Activated T-helper 17 cell treated with anti-CD3 and anti-CD28 coated beads, Interleukin-2, amount 50 U/mL, for 72 hours (primary cell): ENCODE results near the gene OR52A5. TPM values are rescaled to one million over a fixed set of nuclear protein-coding genes. Genes with fewer than 3 reads are reported as not detected.

Source experiments
- ATAC-seq: fragments of 150-1000 bp; cut with Tn5 transposase; replicated peaks from 2 replicates; pipeline ENCODE4 v1.10.0; 2021; ENCODE audit warnings: mild to moderate bottlenecking, moderate library complexity
- H3K27ac Mint-ChIP-seq: one replicate; pipeline ENCODE4 v1.8.0; 2022; ENCODE audit warnings: mixed read lengths
- H3K27me3 Mint-ChIP-seq: one replicate; pipeline ENCODE4 v1.8.0; 2022; ENCODE audit warnings: mixed read lengths
- H3K36me3 Mint-ChIP-seq: one replicate; pipeline ENCODE4 v1.8.0; 2022; ENCODE audit warnings: low read depth, mild to moderate bottlenecking, mixed read lengths
- H3K4me1 Mint-ChIP-seq: one replicate; pipeline ENCODE4 v1.8.0; 2022; ENCODE audit warnings: mixed read lengths
- H3K4me3 Mint-ChIP-seq: one replicate; pipeline ENCODE4 v1.8.0; 2022; ENCODE audit warnings: mild to moderate bottlenecking, mixed read lengths
- H3K9me3 Mint-ChIP-seq: one replicate; pipeline ENCODE4 v1.8.0; 2022; ENCODE audit warnings: mixed read lengths
- total RNA-seq, 2 donors: library from RNA; stranded (reverse); gene quantifications; one replicate each; pipeline ENCODE4 v1.2.3, GENCODE V29; 2022

OR52A5 gene
- total RNA-seq, 2 donors from 2014 or later: not detected

DNA sequence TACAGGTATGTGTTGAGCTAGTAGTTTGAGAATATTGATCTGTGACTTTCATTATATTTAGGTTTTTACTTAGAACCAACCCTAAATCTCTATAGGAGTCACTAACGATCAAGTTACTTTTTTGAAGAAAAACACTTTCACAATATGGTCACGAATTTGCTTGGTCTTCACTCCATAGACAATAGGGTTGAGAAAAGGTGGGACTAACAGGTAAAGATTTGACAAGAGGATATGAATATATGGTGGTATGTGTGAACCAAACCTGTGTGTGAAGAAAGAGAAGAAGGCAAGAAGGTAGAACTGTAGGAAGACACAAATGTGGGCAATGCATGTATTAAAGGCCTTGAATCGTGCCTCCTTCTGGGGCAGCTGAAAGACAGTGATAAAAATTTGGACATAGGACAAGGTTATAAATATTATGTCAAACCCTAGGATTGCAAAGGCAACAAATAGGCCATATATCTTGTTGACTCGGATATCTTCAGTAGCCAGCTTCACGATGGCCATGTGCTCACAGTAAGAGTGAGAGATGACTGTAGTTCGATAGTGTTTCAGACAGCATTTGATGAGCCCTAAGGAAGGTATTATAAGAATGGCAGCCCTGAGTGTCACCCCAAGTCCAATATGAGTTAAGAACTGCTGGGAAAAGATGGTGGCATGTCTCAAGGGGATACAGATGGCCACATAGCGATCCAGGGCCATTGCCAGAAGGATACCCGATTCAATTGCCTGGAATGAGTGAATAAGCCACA is 6.4 kb downstream of the OR52A5 start:
- Mint-ChIP-seq H3K4me1 (no peaks in the 10 kb centered on the region), H3K27ac (no peak overlapping the region), H3K9me3 (no peaks in the 10 kb centered on the region), H3K36me3 (no peaks in the 10 kb centered on the region), H3K4me3 (no peak overlapping the region), H3K27me3 (peaks cover 6% of the 10 kb centered on the region)
- no peak for ATAC-seq

DNA sequence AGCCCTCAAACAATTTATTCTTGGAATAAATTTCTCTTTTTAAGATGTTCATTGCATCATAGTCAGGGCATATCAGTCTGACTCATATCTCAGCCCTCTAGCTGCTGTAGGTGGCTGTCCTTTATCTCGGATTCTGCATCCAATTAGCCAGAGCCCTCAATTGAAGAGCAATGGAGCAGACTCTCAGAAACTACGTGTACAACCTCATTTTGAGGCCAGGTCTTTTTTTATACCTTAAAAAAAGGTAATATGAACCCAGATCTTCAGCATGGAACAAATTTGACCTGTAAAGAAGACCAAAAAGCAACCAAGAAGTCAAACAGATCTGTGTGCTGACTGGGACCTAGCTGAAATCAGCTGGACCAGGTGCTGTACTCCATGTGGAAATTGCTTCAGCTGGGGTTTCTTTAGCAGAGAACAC is 8.7 kb downstream of the OR52A5 start:
- no peaks in the 10 kb centered on the region for H3K36me3 Mint-ChIP-seq
- H3K27ac Mint-ChIP-seq: no peak overlapping the region
- H3K9me3 Mint-ChIP-seq: no peaks in the 10 kb centered on the region
- no peak overlapping the region for H3K4me3 Mint-ChIP-seq
- no peaks in the 10 kb centered on the region for H3K4me1 Mint-ChIP-seq
- ATAC-seq: no peak
- peaks cover 4% of the 10 kb centered on the region for H3K27me3 Mint-ChIP-seq

DNA sequence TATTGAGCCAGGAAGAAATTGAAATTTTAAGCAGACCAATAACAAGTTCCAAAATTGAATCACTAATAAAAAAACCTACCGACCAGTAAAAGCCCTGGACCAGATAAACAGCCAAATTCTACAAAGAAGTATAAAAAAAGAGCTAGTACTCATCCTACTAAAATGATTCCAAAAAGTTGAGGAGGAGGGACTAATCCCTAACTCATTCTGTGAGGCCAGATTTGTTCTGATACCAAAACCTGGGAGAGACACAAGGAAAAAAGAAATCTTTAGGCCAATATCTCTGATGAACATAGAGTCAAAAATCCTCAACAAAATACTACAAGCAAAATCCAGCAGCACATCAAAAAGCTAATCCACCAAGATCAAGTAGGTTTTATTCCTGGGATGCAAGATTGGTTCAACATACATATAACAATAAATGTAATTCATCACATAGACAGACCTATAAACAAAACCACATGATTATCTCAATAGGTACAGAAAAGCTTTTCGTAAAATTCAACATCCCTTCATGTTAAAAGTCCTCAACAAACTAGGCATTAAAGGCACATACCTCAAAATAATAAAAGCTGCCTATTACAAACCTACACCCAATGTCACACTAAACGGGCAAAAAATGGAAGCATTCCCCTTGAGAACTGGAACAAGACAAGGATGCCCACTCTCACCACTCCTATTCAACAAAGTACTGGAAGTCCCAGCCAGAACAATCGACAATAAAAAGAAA is 13.1 kb downstream of the OR52A5 start:
- ATAC-seq: no peak
- Mint-ChIP-seq H3K27ac (no peak overlapping the region), H3K27me3 (peaks cover 14% of the 10 kb centered on the region), H3K4me3 (no peak overlapping the region), H3K36me3 (no peaks in the 10 kb centered on the region), H3K9me3 (no peaks in the 10 kb centered on the region), H3K4me1 (no peaks in the 10 kb centered on the region)

DNA sequence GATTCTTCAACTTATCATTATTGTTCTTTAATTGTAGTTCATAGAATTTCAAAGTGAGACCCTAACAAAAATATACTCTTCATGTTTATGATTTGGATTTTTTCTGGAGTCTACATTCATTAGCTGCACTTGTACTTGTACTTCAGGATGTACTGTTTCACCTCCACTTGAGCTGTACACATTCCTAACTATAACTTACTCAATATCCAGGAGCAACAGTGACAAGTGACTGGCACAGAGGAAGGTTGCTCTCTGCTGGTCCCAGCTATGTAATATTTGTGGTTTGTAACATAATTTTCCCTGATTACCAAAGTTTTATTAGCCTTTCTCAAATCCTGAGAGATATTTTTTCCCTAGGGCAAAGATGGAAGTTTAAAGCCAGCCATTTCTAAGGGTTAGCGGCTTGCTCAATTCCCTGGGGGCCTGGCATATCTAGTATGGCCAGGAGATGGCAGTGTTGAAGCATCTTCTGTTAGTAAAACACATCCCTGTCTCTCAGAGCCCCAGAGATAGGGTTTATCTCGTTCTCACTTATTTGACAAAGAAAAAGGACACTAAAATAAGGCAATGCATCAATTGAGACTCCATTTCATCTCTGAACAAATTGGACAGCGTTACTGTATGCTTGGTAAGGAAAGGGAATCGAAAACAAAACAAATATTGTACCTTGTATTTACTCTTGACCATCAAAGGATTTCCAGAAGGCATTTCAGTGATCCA is 14.2 kb downstream of the OR52A5 start:
- ATAC-seq: peak; percentile 62
- Mint-ChIP-seq H3K27me3 (peaks cover 14% of the 10 kb centered on the region), H3K4me3 (no peak overlapping the region), H3K4me1 (no peaks in the 10 kb centered on the region), H3K27ac (no peak overlapping the region), H3K36me3 (no peaks in the 10 kb centered on the region), H3K9me3 (no peaks in the 10 kb centered on the region)

DNA sequence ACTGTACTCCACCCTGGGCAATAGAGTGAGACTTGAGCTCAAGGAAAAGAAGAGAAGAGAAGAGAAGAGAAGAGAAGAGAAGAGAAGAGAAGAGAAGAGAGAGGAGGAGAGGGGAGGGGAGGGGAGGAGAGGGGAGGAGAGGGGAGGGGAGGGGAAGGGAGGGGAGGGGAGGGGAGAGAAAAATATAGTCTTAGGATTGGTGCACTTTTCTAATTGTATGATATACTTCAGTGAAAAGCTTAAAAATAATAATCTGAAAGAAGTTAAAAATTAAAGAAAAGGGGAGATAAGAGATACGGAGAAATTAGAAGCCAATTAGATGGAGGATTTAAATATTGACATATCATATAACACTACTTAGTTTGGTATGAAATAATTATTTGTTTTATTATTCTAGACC is 19.3 kb downstream of the OR52A5 start:
- no peak for ATAC-seq
- Mint-ChIP-seq H3K4me1 (no peaks in the 10 kb centered on the region), H3K27ac (no peak overlapping the region), H3K27me3 (peaks cover 32% of the 10 kb centered on the region), H3K36me3 (no peaks in the 10 kb centered on the region), H3K9me3 (no peaks in the 10 kb centered on the region), H3K4me3 (no peak overlapping the region)

DNA sequence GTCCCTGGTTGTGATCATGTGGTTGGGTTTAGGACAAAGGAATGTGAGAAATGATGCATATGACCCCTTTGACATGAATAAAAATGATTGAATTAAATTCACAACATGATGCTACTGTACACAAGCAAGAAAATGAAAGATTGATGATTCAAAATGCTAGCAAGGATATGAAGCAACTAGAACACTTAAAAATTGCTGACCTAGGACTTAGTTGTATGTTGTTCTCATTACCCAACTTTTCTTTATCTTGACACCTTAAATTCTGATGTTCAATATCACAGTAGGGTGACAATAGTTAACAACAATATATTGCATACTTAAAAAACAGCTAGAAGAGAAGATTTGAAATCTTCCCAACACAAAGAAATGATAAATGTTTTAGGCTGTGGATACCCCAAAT is 20.6 kb downstream of the OR52A5 start:
- H3K4me3 Mint-ChIP-seq: no peak overlapping the region
- ATAC-seq: no peak
- H3K27ac Mint-ChIP-seq: no peak overlapping the region
- no peaks in the 10 kb centered on the region for H3K36me3 Mint-ChIP-seq
- H3K27me3 Mint-ChIP-seq: peaks cover 30% of the 10 kb centered on the region
- H3K9me3 Mint-ChIP-seq: no peaks in the 10 kb centered on the region
- H3K4me1 Mint-ChIP-seq: no peaks in the 10 kb centered on the region

DNA sequence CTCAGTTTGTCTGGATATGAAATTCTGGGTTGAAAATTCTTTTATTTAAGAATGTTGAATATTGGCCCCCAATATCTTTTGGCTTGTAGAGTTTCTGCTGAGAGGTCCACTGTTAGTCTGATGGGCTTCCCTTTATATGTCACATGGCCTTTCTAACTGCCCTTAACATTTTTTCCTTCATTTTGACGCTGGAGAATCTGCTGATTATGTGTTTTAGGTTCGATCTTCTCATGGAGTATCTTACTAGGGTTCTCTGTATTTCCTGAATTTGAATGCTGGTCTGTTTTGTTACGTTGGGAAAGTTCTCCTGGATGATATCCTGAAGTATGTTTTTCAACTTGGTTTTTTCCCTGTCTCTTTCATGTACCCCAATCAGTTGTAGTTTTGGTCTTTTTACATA is 22.8 kb downstream of the OR52A5 start:
- Mint-ChIP-seq H3K4me3 (no peak overlapping the region), H3K27me3 (peaks cover 35% of the 10 kb centered on the region), H3K4me1 (no peaks in the 10 kb centered on the region), H3K27ac (no peak overlapping the region), H3K9me3 (no peaks in the 10 kb centered on the region), H3K36me3 (no peaks in the 10 kb centered on the region)
- no peak for ATAC-seq

DNA sequence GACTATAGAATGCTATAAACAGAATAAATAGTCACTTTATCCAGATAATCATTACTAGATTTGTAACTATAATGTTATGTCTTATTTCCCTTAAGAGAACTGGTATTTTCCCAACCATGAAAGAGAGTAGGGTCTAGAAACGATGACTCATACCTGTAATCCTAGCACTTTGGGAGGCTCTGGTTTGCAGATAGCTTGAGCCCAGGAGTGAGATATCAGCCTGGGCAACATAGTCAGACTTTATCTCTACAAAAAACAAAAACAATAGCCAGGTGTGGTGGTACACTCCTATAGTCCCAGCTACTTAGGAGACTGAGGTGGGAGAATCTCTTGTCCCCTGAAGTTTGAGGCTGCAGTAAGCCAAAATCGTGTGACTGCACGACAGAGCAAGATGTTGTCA is 30.9 kb downstream of the OR52A5 start:
- H3K27ac Mint-ChIP-seq: no peak overlapping the region
- H3K27me3 Mint-ChIP-seq: peaks cover 14% of the 10 kb centered on the region
- no peak overlapping the region for H3K4me3 Mint-ChIP-seq
- H3K36me3 Mint-ChIP-seq: no peaks in the 10 kb centered on the region
- no peaks in the 10 kb centered on the region for H3K9me3 Mint-ChIP-seq
- no peaks in the 10 kb centered on the region for H3K4me1 Mint-ChIP-seq
- ATAC-seq: no peak

DNA sequence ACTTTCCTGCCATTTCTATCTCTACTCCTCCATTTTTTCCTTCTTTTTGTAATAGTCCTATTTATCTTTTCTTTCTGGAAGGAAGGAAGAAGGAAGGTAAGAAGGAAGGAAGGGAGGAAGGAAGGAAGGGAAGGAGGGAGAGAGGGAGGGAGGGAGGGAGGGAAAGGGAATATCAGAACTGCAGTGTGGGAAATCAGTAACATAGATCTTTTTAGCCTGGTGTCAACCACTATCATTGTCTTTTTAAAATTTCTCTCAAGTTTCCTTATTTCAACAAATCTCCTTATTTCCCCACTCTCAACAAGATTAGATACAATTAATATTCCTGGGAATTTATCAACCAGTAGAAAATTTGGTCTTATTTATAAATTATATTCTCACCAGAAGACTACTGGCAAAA is 35.1 kb downstream of the OR52A5 start:
- Mint-ChIP-seq H3K27ac (no peak overlapping the region), H3K36me3 (no peaks in the 10 kb centered on the region), H3K4me3 (no peak overlapping the region), H3K27me3 (peaks cover 20% of the 10 kb centered on the region), H3K4me1 (no peaks in the 10 kb centered on the region), H3K9me3 (no peaks in the 10 kb centered on the region)
- ATAC-seq: no peak

DNA sequence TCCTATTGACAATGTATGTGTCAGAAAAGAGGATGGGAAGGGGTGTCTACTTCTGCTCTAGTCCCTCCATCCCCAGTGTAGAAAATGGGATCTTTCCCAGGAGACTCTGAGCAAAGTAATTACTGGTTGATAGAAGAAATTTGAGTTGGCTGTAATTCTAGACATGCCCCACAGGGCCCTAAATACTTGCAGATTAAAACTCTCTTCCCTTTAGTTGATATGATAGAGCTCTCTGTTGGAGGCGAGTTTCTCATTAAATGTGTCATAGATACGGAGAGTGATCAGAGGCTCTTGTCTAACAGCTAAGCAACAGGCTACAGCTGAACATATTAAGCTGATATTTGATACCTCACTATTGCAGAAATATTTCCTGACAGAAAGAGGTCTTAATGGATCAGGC is 35.9 kb downstream of the OR52A5 start:
- Mint-ChIP-seq H3K27ac (no peak overlapping the region), H3K4me3 (no peak overlapping the region), H3K27me3 (peaks cover 20% of the 10 kb centered on the region), H3K4me1 (no peaks in the 10 kb centered on the region), H3K9me3 (no peaks in the 10 kb centered on the region), H3K36me3 (no peaks in the 10 kb centered on the region)
- ATAC-seq: no peak

DNA sequence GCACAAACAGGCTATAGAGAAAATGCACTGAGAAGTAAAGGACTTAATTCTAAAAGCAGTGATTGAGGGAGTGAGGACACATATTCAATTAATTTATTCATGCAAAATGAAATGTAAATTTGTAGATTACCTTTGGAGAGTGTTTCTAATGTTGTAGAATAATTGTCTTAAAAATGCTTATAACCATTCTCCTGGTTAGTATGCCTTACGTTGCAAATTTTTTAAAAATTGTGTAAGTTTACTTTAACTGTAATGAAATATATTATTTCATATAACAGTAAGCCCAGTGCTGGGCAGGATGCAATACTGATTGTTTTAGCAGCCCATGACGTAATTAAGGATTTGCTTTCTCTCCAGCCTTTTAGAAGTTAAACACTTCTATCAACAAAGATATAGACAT is 42.1 kb downstream of the OR52A5 start:
- peaks cover 14% of the 10 kb centered on the region for H3K27me3 Mint-ChIP-seq
- H3K4me1 Mint-ChIP-seq: no peaks in the 10 kb centered on the region
- H3K4me3 Mint-ChIP-seq: no peak overlapping the region
- H3K27ac Mint-ChIP-seq: no peak overlapping the region
- no peaks in the 10 kb centered on the region for H3K36me3 Mint-ChIP-seq
- H3K9me3 Mint-ChIP-seq: peaks cover 5% of the 10 kb centered on the region
- ATAC-seq: no peak

DNA sequence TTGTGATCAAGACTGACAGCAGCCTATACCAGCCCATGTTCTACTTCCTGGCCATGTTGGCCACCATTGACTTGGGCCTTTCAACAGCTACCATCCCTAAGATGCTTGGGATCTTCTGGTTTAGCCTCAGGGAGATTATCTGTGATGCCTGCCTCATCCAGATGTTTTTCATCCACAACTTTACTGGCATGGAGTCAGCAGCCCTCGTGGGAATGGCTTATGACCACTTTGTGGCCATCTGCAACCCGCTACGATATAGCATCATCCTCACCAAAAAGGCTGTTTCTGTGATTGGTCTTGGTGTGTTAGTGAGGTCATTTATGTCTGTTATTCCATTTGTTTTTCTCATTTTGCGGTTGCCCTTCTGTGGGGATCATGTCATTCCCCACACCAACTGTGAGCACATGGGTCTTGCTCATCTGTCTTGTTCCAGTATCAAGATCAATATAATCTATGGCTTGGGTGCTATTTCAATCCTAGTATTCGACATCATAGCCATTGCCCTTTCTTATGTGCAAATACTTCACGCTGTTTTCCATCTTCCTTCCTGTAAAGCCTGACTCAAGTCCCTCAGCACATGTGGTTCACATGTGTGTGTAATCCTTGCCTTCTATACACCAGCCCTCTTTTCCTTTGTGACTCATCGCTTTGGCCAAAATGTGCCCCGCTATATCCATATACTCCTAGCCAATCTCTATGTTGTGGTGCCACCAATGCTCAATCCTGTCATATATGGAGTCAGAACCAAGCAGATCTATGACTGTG is 45.2 kb downstream of the OR52A5 start:
- Mint-ChIP-seq H3K4me3 (no peak overlapping the region), H3K4me1 (no peaks in the 10 kb centered on the region), H3K9me3 (peaks cover 5% of the 10 kb centered on the region), H3K36me3 (no peaks in the 10 kb centered on the region), H3K27ac (no peak overlapping the region), H3K27me3 (peaks cover 14% of the 10 kb centered on the region)
- no peak for ATAC-seq

DNA sequence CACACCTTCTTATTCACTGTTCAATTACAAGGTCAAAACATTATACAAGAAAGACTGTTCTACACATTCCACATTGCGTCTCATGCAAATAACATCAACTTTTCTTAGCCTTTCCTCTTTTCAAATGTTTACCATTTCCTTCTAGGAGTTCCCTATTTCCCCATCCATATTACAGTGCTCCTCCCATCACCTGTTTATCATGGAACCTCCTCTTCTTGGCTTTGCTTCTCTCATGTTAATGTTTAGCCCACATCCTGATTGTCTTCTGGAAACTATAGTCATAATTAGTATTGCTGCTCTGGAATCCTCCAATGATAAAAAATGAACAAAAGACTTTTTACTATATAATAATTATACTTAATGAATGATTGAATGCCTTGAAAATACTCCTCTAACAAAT is 47.5 kb downstream of the OR52A5 start:
- Mint-ChIP-seq H3K9me3 (peaks cover 5% of the 10 kb centered on the region), H3K36me3 (no peaks in the 10 kb centered on the region), H3K4me3 (no peak overlapping the region), H3K27ac (no peak overlapping the region), H3K4me1 (no peaks in the 10 kb centered on the region), H3K27me3 (peaks cover 14% of the 10 kb centered on the region)
- no peak for ATAC-seq

DNA sequence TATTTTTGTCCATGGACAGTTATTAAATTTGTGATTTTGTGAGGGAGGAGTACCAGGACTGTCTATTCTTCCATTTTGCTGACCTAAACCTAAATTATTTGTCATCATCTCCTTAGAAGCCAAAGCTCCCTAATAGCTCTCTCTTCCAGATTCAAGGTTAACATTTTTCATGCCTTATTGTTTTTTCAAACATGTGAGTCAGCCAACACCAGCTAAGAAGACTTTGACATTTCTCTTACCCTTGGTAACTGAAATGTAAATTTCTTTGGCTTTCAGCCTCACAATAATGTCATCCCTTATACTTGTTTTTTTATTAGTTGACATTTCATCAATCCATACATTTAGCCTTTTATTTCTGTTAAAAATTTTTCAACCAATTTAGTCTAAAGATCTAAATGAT is 49.6 kb downstream of the OR52A5 start:
- Mint-ChIP-seq H3K4me1 (no peaks in the 10 kb centered on the region), H3K4me3 (no peak overlapping the region), H3K27me3 (peaks cover 9% of the 10 kb centered on the region), H3K27ac (no peak overlapping the region), H3K9me3 (peaks cover 5% of the 10 kb centered on the region), H3K36me3 (no peaks in the 10 kb centered on the region)
- ATAC-seq: no peak
